ENCODE results near the gene MARK3. TPM values are rescaled to one million over a fixed set of nuclear protein-coding genes. Genes with fewer than 3 reads are reported as not detected.

Gene MARK3
- total and polyA plus RNA-seq, 10 of the 15 experiments (the other 5 are each of a cell fraction or from before 2014, with no cell fraction given), result 10.7 to 75.1 (median 41.4) TPM

DNA sequence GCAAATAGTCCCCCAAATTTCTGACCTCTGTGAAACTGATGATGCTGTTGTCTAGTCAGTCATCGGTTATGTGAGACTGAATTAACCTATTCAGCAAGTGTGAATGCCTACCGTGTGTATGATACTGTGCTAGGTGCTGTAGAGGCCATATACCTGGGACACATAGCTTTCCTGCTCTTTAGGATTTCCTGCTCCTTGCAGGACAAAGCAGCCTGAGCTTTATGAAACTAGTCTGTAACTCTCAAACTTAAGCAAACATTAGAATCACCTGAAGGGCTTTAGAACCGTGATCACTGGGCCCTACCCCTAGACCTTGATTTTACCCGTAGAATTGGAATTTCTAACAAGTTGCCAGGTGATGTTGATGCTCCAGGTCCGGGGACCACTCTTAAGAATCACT lies 6.9 kb downstream of the MARK3 start:
- peaks cover 6% of the 10 kb centered on the region for H4K20me1 ChIP-seq (ENCODE audit: control insufficient read depth, insufficient read depth)
- FAIRE-seq, result no peak
- H2AFZ ChIP-seq (ENCODE audit: control insufficient read depth, low read depth, low read length), result no peak overlapping the region
- H3K79me2 ChIP-seq (ENCODE audit: control insufficient read depth, insufficient read depth, low read length), result peaks cover 89% of the 10 kb centered on the region
- 13% methylated on average over 5 of the region's 5 CpGs for WGBS (ENCODE audit: insufficient coverage, insufficient replicate concordance, low lambda C conversion rate, missing lambda C conversion rate)
- peaks cover 22% of the 10 kb centered on the region for H3K4me1 ChIP-seq (ENCODE audit: control insufficient read depth, insufficient read depth, low read length)
- in situ Hi-C loops (cut with MboI) (no loop called here), intact Hi-C loops (cut with micrococcal nuclease; ENCODE audit: unreplicated experiment) (no loop called here)
- TF ChIP-seq JUNB (IDR thresholded peaks at IDR 0.05) (no peak), TCF7 (IDR thresholded peaks at IDR 0.05; ENCODE audit: borderline replicate concordance) (no peak), BRCA1 (IDR thresholded peaks at IDR 0.05; ENCODE audit: low read depth, low read length) (no peak), CEBPB (IDR thresholded peaks at IDR 0.05; ENCODE audit: borderline replicate concordance in 1 of 2, low read depth in 2 of 2, low read length in 2 of 2) (no peak), CBX3 (IDR thresholded peaks at IDR 0.05; ENCODE audit: borderline replicate concordance, low read depth) (no peak), CHD2 (IDR thresholded peaks at IDR 0.05; ENCODE audit: borderline replicate concordance, low read depth, low read length) (no peak), SMC3 (IDR thresholded peaks at IDR 0.05; ENCODE audit: borderline replicate concordance, low read length) (no peak), RCOR1 (conservative IDR thresholded peaks at IDR 0.05; ENCODE audit: low read depth, low read length) (no peak), CREB1 (IDR thresholded peaks at IDR 0.05; ENCODE audit: low read depth) (no peak), ETV6 (conservative IDR thresholded peaks at IDR 0.05 in 1 of 2, IDR thresholded peaks at IDR 0.05 in 1 of 2; ENCODE audit: borderline replicate concordance in 1 of 2, low read depth in 1 of 2) (no peak), ATF7 (IDR thresholded peaks at IDR 0.05; ENCODE audit: low read depth) (no peak), FOXM1 (IDR thresholded peaks at IDR 0.05; ENCODE audit: low read depth, low read length) (no peak), SMAD5 (IDR thresholded peaks at IDR 0.05; ENCODE audit: low read depth) (no peak)
- TF ChIP-seq, protein P1, sequence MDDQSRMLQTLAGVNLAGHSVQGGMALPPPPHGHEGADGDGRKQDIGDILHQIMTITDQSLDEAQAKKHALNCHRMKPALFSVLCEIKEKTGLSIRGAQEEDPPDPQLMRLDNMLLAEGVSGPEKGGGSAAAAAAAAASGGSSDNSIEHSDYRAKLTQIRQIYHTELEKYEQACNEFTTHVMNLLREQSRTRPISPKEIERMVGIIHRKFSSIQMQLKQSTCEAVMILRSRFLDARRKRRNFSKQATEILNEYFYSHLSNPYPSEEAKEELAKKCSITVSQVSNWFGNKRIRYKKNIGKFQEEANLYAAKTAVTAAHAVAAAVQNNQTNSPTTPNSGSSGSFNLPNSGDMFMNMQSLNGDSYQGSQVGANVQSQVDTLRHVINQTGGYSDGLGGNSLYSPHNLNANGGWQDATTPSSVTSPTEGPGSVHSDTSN (IDR thresholded peaks at IDR 0.05; ENCODE audit: insufficient replicate concordance, low read depth, low read length), result no peak
- TF ChIP-seq, protein P2, sequence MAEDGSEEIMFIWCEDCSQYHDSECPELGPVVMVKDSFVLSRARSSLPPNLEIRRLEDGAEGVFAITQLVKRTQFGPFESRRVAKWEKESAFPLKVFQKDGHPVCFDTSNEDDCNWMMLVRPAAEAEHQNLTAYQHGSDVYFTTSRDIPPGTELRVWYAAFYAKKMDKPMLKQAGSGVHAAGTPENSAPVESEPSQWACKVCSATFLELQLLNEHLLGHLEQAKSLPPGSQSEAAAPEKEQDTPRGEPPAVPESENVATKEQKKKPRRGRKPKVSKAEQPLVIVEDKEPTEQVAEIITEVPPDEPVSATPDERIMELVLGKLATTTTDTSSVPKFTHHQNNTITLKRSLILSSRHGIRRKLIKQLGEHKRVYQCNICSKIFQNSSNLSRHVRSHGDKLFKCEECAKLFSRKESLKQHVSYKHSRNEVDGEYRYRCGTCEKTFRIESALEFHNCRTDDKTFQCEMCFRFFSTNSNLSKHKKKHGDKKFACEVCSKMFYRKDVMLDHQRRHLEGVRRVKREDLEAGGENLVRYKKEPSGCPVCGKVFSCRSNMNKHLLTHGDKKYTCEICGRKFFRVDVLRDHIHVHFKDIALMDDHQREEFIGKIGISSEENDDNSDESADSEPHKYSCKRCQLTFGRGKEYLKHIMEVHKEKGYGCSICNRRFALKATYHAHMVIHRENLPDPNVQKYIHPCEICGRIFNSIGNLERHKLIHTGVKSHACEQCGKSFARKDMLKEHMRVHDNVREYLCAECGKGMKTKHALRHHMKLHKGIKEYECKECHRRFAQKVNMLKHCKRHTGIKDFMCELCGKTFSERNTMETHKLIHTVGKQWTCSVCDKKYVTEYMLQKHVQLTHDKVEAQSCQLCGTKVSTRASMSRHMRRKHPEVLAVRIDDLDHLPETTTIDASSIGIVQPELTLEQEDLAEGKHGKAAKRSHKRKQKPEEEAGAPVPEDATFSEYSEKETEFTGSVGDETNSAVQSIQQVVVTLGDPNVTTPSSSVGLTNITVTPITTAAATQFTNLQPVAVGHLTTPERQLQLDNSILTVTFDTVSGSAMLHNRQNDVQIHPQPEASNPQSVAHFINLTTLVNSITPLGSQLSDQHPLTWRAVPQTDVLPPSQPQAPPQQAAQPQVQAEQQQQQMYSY (CRISPR knock-in tag; IDR thresholded peaks at IDR 0.05), result no peak
- H3K4me3 ChIP-seq, result 0 out of 2 replicates have a peak overlapping the region, but pooled peaks have one; percentile 17
- no peaks in the 10 kb centered on the region for H3K27me3 ChIP-seq (replicated peaks in 1 of 2; ENCODE audit: control insufficient read depth in 2 of 2, insufficient read depth in 2 of 2, low read length in 1 of 2)
- peak; percentile 53 for ATAC-seq
- ChIA-PET POLR2A (interaction anchor here (0.5 to 1.0 kb wide), 3 partner anchors 57 to 515 kb away, joined by 3 to 5 read pairs (median 4); no protein-coding TSS in a partner anchor), RAD21 (ENCODE audit: unreplicated experiment) (interaction anchor here (2.4 kb wide), 1 partner anchor 287 kb away, joined by 12 read pairs; no protein-coding TSS in a partner anchor), CTCF (interaction anchor here (0.6 to 6.0 kb wide), 12 partner anchors 12 to 867 kb away, joined by 3 to 99 read pairs (median 7); partner anchors contain the start of gene EIF5), SMC1A (ENCODE audit: uncharacterized antibody, unreplicated experiment) (interaction anchor here (0.8 to 4.3 kb wide), 8 partner anchors 9 to 96 kb away, joined by 3 to 22 read pairs (median 6); no protein-coding TSS in a partner anchor)
- TSS peak; percentile 8 for BruUV-seq (replicated peaks)
- no peak for DNase-seq (ENCODE audit: low read depth, low spot score)
- H3K36me3 ChIP-seq (ENCODE audit: control insufficient read depth in 2 of 2, insufficient read depth in 2 of 2, low read length in 1 of 2), result no peaks in the 10 kb centered on the region
- H3K4me2 ChIP-seq (ENCODE audit: control insufficient read depth, insufficient read depth), result peak overlapping the region; percentile 56
- no peak overlapping the region for H3K9ac ChIP-seq (ENCODE audit: control insufficient read depth, insufficient read depth, low read length)
- no peak overlapping the region for H3K27ac ChIP-seq (ENCODE audit: control insufficient read depth, insufficient read depth)
- no peaks in the 10 kb centered on the region for H3K9me3 ChIP-seq (replicated peaks; ENCODE audit: control insufficient read depth, insufficient read depth, low read length)

All from GM12878 (cell line).